Activated CD4-positive, alpha-beta memory T cell treated with anti-CD3 and anti-CD28 coated beads, Interleukin-2, amount 10 ng/mL, durations not matched to agents 7 days and 5 days (primary cell): ENCODE measurements around the gene BCAN. TPM values are rescaled to one million over a fixed set of nuclear protein-coding genes. Genes with fewer than 3 reads are reported as not detected.
"Not testable (repeated sequence)": the region's sequence is repeated elsewhere in the genome, so short reads cannot be mapped to it uniquely, and the experiment has no call there.

ENCODE experiments used
- CTCF ChIA-PET: fragments of 350-600 bp; sonication (Branson Sonifier 250); formaldehyde crosslinking; loops from one replicate; lab custom pipeline; 2021; ENCODE audit warnings: antibody characterized with exemption, inconsistent platforms; lab: Charles Lee
- POLR2A ChIA-PET: fragments of 350-600 bp; sonication (Branson Sonifier 250); formaldehyde crosslinking; loops from one replicate; lab custom pipeline; 2021; ENCODE audit warnings: antibody characterized with exemption; lab: Charles Lee
- DNase-seq: peaks from one replicate; pipeline ENCODE4 v3.0.0-alpha.2; 2020
- H3K27ac Mint-ChIP-seq: one replicate; pipeline ENCODE4 v1.8.0; 2021; ENCODE audit warnings: mild to moderate bottlenecking, mixed read lengths
- H3K27me3 Mint-ChIP-seq: one replicate; pipeline ENCODE4 v1.8.0; 2021; ENCODE audit warnings: mixed read lengths
- H3K36me3 Mint-ChIP-seq: one replicate; pipeline ENCODE4 v1.8.0; 2021; ENCODE audit warnings: low read depth, mixed read lengths
- H3K4me1 Mint-ChIP-seq: one replicate; pipeline ENCODE4 v1.8.0; 2021; ENCODE audit warnings: mixed read lengths
- H3K4me3 Mint-ChIP-seq: one replicate; pipeline ENCODE4 v1.8.0; 2021; ENCODE audit warnings: mild to moderate bottlenecking, mixed read lengths
- H3K9me3 Mint-ChIP-seq: one replicate; pipeline ENCODE4 v1.8.0; 2021; ENCODE audit warnings: mixed read lengths
- total RNA-seq, 2 experiments: library from RNA; stranded (reverse); gene quantifications; one replicate each; pipeline ENCODE4 v1.2.3, GENCODE V29; 2021

BCAN gene
- total RNA-seq, 2 experiments from 2014 or later, result not detected

GRCh38 chr1:156601122-156601830 lies 40.6 kb upstream of the BCAN start, which contains the start of gene GPATCH4:
TSS of gene GPATCH4 (minus strand) at chr1:156601479.
- peak within 1 kb of the TSS; percentile 88 for H3K27ac Mint-ChIP-seq
- peak; percentile 88 for DNase-seq
- ChIA-PET CTCF (interaction anchor here (1.1 to 2.5 kb wide), 6 partner anchors 7 to 216 kb away, joined by 3 to 10 read pairs (median 6); partner anchors contain the start of gene MEF2D), POLR2A (interaction anchor here (0.6 to 4.0 kb wide), 12 partner anchors 8 to 144 kb away, joined by 3 to 45 read pairs (median 4); partner anchors contain the start of genes ISG20L2, MEF2D, METTL25B and NAXE)
- peak within 1 kb of the TSS; percentile 98 for H3K4me3 Mint-ChIP-seq
- H3K36me3 Mint-ChIP-seq, result peaks cover 25% of the 10 kb centered on the region
- no peaks in the 10 kb centered on the region for H3K27me3 Mint-ChIP-seq
- H3K9me3 Mint-ChIP-seq, result no peaks in the 10 kb centered on the region
- H3K4me1 Mint-ChIP-seq, result peaks cover 35% of the 10 kb centered on the region

DNA sequence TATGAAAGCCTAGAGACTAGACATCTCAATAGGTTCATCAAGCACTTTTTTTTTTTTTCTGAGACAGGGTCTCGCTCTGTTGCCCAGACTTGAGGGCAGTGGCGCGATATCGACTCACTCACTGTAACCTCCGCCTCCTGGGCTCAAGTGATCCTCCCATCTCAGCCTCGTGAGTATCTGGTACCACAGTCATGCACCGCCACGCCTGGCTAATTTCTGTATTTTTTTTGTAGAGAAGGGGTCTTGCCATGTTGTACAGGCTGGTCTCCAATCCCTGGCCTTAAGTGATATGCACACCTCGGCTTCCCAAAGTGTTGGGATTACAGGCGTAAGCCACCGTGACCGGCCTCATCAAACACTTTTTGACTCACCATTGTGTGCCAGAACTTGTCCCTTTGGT lies 40.0 kb upstream of the BCAN start:
- H3K9me3 Mint-ChIP-seq, result no peaks in the 10 kb centered on the region
- DNase-seq, result no peak
- no peak overlapping the region for H3K27ac Mint-ChIP-seq
- CTCF ChIA-PET, result interaction anchor here (1.2 to 2.5 kb wide), 3 partner anchors 121 to 216 kb away, joined by 3 to 10 read pairs (median 6); no protein-coding TSS in a partner anchor
- H3K36me3 Mint-ChIP-seq, result peaks cover 22% of the 10 kb centered on the region
- POLR2A ChIA-PET, result interaction anchor here (0.6 to 4.0 kb wide), 5 partner anchors 11 to 145 kb away, joined by 3 to 45 read pairs (median 3); partner anchors contain the start of genes ISG20L2, MEF2D, METTL25B and NAXE
- peak overlapping the region; percentile 98 for H3K4me3 Mint-ChIP-seq
- H3K4me1 Mint-ChIP-seq, result peaks cover 35% of the 10 kb centered on the region
- H3K27me3 Mint-ChIP-seq, result no peaks in the 10 kb centered on the region

- Mint-ChIP-seq H3K4me1 (peaks cover 35% of the 10 kb centered on the region), H3K4me3 (no peak overlapping the region), H3K36me3 (peaks cover 16% of the 10 kb centered on the region), H3K9me3 (no peaks in the 10 kb centered on the region), H3K27ac (no peak overlapping the region), H3K27me3 (peaks cover 2% of the 10 kb centered on the region)
- no peak for DNase-seq
- CTCF ChIA-PET, result interaction anchor here (0.7 to 1.5 kb wide), 3 partner anchors 122 to 168 kb away, joined by 3 to 6 read pairs (median 3); no protein-coding TSS in a partner anchor
- POLR2A ChIA-PET, result interaction anchor here (0.9 kb wide), 1 partner anchor 10 kb away, joined by 4 read pairs; no protein-coding TSS in a partner anchor
Measured at GRCh38 chr1:156602557-156602993, 39.3 kb upstream of the BCAN start.

DNA sequence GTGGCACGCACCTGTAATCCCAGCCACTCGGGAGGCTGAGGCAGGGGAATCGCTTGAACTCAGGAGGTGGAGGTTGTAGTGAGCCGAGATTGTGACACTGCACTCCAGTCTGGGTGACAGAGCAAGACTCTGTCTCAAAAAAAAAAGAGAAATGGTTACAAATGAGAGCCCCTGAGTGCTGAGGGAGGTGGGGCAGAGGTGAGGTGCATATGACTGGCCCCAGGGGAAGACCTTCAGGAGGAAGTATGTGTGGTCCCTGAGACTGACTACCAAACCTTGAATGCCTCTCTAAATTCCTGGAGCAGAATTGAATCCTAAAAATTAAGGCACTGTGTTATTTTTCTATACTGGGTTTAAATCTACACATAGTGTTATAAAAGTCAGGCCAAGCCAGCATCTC lies 34.6 kb upstream of the BCAN start:
- DNase-seq, H3K27me3 Mint-ChIP-seq, H3K27ac Mint-ChIP-seq, H3K36me3 Mint-ChIP-seq, H3K4me3 Mint-ChIP-seq, H3K9me3 Mint-ChIP-seq: not testable (repeated sequence)
- H3K4me1 Mint-ChIP-seq, result peaks cover 10% of the 10 kb centered on the region
- ChIA-PET POLR2A (interaction anchor here (0.7 kb wide), 1 partner anchor 16 kb away, joined by 3 read pairs; no protein-coding TSS in a partner anchor), CTCF (interaction anchor here (0.6 to 2.1 kb wide), 11 partner anchors 16 to 222 kb away, joined by 4 to 18 read pairs (median 6); partner anchors contain the start of gene NAXE)

GRCh38 chr1:156608036-156608674 lies 33.8 kb upstream of the BCAN start:
- Mint-ChIP-seq H3K27me3 (peaks cover 14% of the 10 kb centered on the region), H3K27ac (no peak overlapping the region), H3K4me1 (peaks cover 5% of the 10 kb centered on the region), H3K9me3 (no peaks in the 10 kb centered on the region), H3K36me3 (no peaks in the 10 kb centered on the region), H3K4me3 (no peak overlapping the region)
- CTCF ChIA-PET, result interaction anchor here (0.6 to 2.1 kb wide), 25 partner anchors 7 to 223 kb away, joined by 3 to 18 read pairs (median 4); partner anchors contain the start of genes GPATCH4 and NAXE
- POLR2A ChIA-PET, result interaction anchor here (0.7 to 1.4 kb wide), 3 partner anchors 8 to 17 kb away, joined by 3 to 6 read pairs (median 3); no protein-coding TSS in a partner anchor
- peak; percentile 67 for DNase-seq

DNA sequence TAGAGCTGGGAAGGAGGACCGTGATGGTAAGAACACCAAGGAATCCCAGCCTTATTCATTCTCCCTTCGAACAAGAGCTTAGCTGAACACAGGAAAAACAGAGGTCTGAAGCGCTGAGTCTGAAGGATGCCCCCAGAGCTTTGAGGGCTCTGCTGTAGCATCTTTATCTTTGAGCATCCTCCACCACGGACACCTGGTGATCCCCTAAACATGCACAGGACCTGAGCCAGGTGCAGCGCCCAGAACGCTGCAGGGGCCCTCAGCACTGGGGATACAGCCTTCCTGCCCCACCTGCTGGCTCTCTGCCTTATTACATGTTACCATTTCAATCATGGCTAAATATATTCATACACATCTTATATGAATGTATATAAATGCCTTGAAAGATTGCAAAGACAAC lies 32.9 kb upstream of the BCAN start:
- ChIA-PET POLR2A (interaction anchor here (1.1 to 1.4 kb wide), 2 partner anchors 9 to 15 kb away, joined by 3 to 6 read pairs; no protein-coding TSS in a partner anchor), CTCF (interaction anchor here (0.7 to 2.1 kb wide), 22 partner anchors 8 to 223 kb away, joined by 3 to 18 read pairs (median 4); partner anchors contain the start of genes GPATCH4 and NAXE)
- Mint-ChIP-seq H3K4me3 (no peak overlapping the region), H3K36me3 (no peaks in the 10 kb centered on the region), H3K4me1 (peaks cover 5% of the 10 kb centered on the region), H3K27ac (no peak overlapping the region), H3K9me3 (no peaks in the 10 kb centered on the region), H3K27me3 (peaks cover 16% of the 10 kb centered on the region)
- DNase-seq, result peak; percentile 63

GRCh38 chr1:156610072-156610471 lies 31.8 kb upstream of the BCAN start:
- H3K4me1 Mint-ChIP-seq, H3K4me3 Mint-ChIP-seq, H3K9me3 Mint-ChIP-seq, DNase-seq, H3K36me3 Mint-ChIP-seq, POLR2A ChIA-PET, H3K27ac Mint-ChIP-seq: not testable (repeated sequence)
- CTCF ChIA-PET, result interaction anchor here (0.6 to 1.2 kb wide), 4 partner anchors 10 to 224 kb away, joined by 3 to 8 read pairs (median 4); no protein-coding TSS in a partner anchor
- peaks cover 24% of the 10 kb centered on the region for H3K27me3 Mint-ChIP-seq

GRCh38 chr1:156612666-156613065 lies 29.3 kb upstream of the BCAN start:
- Mint-ChIP-seq H3K27ac (no peak overlapping the region), H3K9me3 (no peaks in the 10 kb centered on the region), H3K4me3 (no peak overlapping the region), H3K36me3 (no peaks in the 10 kb centered on the region), H3K4me1 (peaks cover 5% of the 10 kb centered on the region), H3K27me3 (peaks cover 38% of the 10 kb centered on the region)
- no peak for DNase-seq
- POLR2A ChIA-PET, result interaction anchor here (0.7 to 1.2 kb wide), 4 partner anchors 9 to 298 kb away, joined by 3 to 4 read pairs (median 4); partner anchors contain the start of gene NAXE
- CTCF ChIA-PET, result interaction anchor here (0.6 to 5.6 kb wide), 8 partner anchors 8 to 286 kb away, joined by 3 to 47 read pairs (median 5); no protein-coding TSS in a partner anchor

DNA sequence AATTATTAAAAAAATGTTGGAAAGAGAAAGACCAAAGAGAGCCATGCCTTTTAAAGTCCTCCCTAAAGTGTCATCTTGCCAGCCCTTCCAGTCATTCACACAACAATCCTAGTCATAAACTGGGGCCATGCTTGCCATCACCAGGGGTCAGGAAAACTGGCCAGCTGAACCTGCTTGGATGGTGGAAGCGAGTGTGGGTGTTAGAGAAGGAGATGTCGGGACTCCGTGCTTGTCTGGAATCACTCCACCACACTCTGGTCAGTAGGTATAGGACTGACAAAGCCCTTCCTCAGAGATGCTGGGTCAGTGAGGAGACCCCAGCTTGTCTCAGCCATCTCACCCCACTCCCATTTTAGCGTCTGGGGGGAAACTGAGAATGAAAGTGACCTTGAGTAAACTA lies 26.0 kb upstream of the BCAN start:
- Mint-ChIP-seq H3K4me1 (peaks cover 2% of the 10 kb centered on the region), H3K27ac (no peak overlapping the region), H3K27me3 (peaks cover 62% of the 10 kb centered on the region), H3K9me3 (no peaks in the 10 kb centered on the region), H3K36me3 (no peaks in the 10 kb centered on the region), H3K4me3 (no peak overlapping the region)
- ChIA-PET POLR2A (no interaction called here), CTCF (interaction anchor here (0.8 to 5.6 kb wide), 2 partner anchors 10 to 62 kb away, joined by 4 to 47 read pairs; no protein-coding TSS in a partner anchor)
- no peak for DNase-seq

- no peak for DNase-seq
- ChIA-PET CTCF (interaction anchor here (1.2 to 1.7 kb wide), 2 partner anchors 11 to 27 kb away, joined by 3 to 13 read pairs; no protein-coding TSS in a partner anchor), POLR2A (no interaction called here)
- Mint-ChIP-seq H3K4me1 (peaks cover 2% of the 10 kb centered on the region), H3K27ac (no peak overlapping the region), H3K4me3 (no peak overlapping the region), H3K27me3 (peaks cover 66% of the 10 kb centered on the region), H3K9me3 (no peaks in the 10 kb centered on the region), H3K36me3 (no peaks in the 10 kb centered on the region)
Measured at GRCh38 chr1:156616463-156616862, 25.5 kb upstream of the BCAN start.

- peak; percentile 30 for DNase-seq
- peaks cover 73% of the 10 kb centered on the region for H3K27me3 Mint-ChIP-seq
- CTCF ChIA-PET, result interaction anchor here (0.7 to 13.8 kb wide), 4 partner anchors 9 to 53 kb away, joined by 3 to 275 read pairs (median 5); no protein-coding TSS in a partner anchor
- no peak within 1 kb of the TSS for H3K27ac Mint-ChIP-seq
- peaks cover 2% of the 10 kb centered on the region for H3K4me1 Mint-ChIP-seq
- H3K9me3 Mint-ChIP-seq, result no peaks in the 10 kb centered on the region
- no peaks in the 10 kb centered on the region for H3K36me3 Mint-ChIP-seq
- no peak within 1 kb of the TSS for H3K4me3 Mint-ChIP-seq
- POLR2A ChIA-PET, result no interaction called here
Measured at GRCh38 chr1:156618853-156619581, 22.9 kb upstream of the BCAN start, which contains the start of gene HAPLN2. TSS of gene HAPLN2 (plus strand) at chr1:156619415. CDS start at chr1:156623491, 4,076 bp downstream.
